ENCODE measurements around the gene CUEDC1. TPM values are rescaled to one million over a fixed set of nuclear protein-coding genes. Genes with fewer than 3 reads are reported as not detected.

CUEDC1 gene
- total RNA-seq, 4 donors from 2014 or later = 10.2 to 45.4 (median 19.2) TPM

- Histone ChIP-seq H3K36me3 (no peaks in the 10 kb centered on the region), H3K4me1 (peaks cover 6 to 39% (median 23%) of the 10 kb centered on the region in 4 donors), H3K27ac (no peak overlapping the region), H3K27me3 (no peaks in the 10 kb centered on the region), H3K4me3 (no peak overlapping the region), H3K9me3 (no peaks in the 10 kb centered on the region)
- DNase-seq = no peak
- no peak for TF ChIP-seq POLR2A (IDR thresholded peaks at IDR 0.05)
- no peak for TF ChIP-seq CTCF (IDR thresholded peaks at IDR 0.05)
These were observed 48.3 kb downstream of the CUEDC1 start for GRCh38 chr17:57906910-57907309.

GRCh38 chr17:57905875-57906455, 49.2 kb downstream of the CUEDC1 start:
- Histone ChIP-seq H3K36me3 (no peaks in the 10 kb centered on the region), H3K27ac (peak overlapping the region in 1 of 4 donors; percentile 92), H3K9me3 (no peaks in the 10 kb centered on the region), H3K4me1 (peaks cover 6 to 36% (median 22%) of the 10 kb centered on the region in 4 donors), H3K27me3 (no peaks in the 10 kb centered on the region), H3K4me3 (no peak overlapping the region)
- TF ChIP-seq POLR2A (IDR thresholded peaks at IDR 0.05) (no peak), CTCF (IDR thresholded peaks at IDR 0.05) (no peak)
- no peak for DNase-seq

GRCh38 chr17:57903961-57904360, 51.3 kb downstream of the CUEDC1 start:
- TF ChIP-seq POLR2A (IDR thresholded peaks at IDR 0.05) (no peak), CTCF (IDR thresholded peaks at IDR 0.05) (no peak)

GRCh38 chr17:57902800-57903759, 52.1 kb downstream of the CUEDC1 start:
- TF ChIP-seq POLR2A (IDR thresholded peaks at IDR 0.05) (peak in 1 of 2 donors; percentile 39), CTCF (IDR thresholded peaks at IDR 0.05) (no peak)
- Histone ChIP-seq H3K36me3 (no peaks in the 10 kb centered on the region), H3K4me1 (peaks cover 17 to 60% (median 25%) of the 10 kb centered on the region in 4 donors), H3K4me3 (no peak overlapping the region), H3K27ac (peak overlapping the region; percentile 47 to 94 (median 88)), H3K27me3 (no peaks in the 10 kb centered on the region), H3K9me3 (no peaks in the 10 kb centered on the region)
- DNase-seq = peak; percentile 33 to 87 (median 83)

More at GRCh38 chr17:57903961-57904360, 51.3 kb downstream of the CUEDC1 start:
- Histone ChIP-seq H3K9me3 (no peaks in the 10 kb centered on the region), H3K4me3 (no peak overlapping the region), H3K27me3 (no peaks in the 10 kb centered on the region), H3K4me1 (peaks cover 17 to 51% (median 25%) of the 10 kb centered on the region in 4 donors), H3K36me3 (no peaks in the 10 kb centered on the region), H3K27ac (peak overlapping the region; percentile 31 to 94 (median 88))
- DNase-seq = no peak

GRCh38 chr17:57902117-57902799, 53.0 kb downstream of the CUEDC1 start:
- H3K36me3 ChIP-seq = no peaks in the 10 kb centered on the region
- H3K27ac ChIP-seq = peak overlapping the region; percentile 47 to 94 (median 88)
- H3K4me1 ChIP-seq = peaks cover 17 to 64% (median 25%) of the 10 kb centered on the region in 4 donors
- no peak overlapping the region for H3K4me3 ChIP-seq
- no peaks in the 10 kb centered on the region for H3K27me3 ChIP-seq
- DNase-seq = no peak
- no peak for TF ChIP-seq CTCF (IDR thresholded peaks at IDR 0.05)
- TF ChIP-seq POLR2A (IDR thresholded peaks at IDR 0.05) = no peak
- no peaks in the 10 kb centered on the region for H3K9me3 ChIP-seq
